T47D (cell line): Measurements from ENCODE around the gene AGAP2.

ENCODE experiments used
- DNase-seq, 2 experiments: peaks; one replicate each; pipeline versions ENCODE4 v3.0.0 to v3.0.0-alpha.2; 2011 to 2012; ENCODE audit warnings: low read depth in 1 of 2, low spot score in 1 of 2
- JUND ChIP-seq: IDR thresholded peaks from 2 replicates; pipeline ENCODE4 v1.6.1; 2012; ENCODE audit warnings: low read depth
- in situ Hi-C: cut with HindIII; loops from 2 replicates; pipeline ENCODE4 v1.10.0; 2016; ENCODE audit warnings: low sequenced_read_pairs, low pct_unique_long_range_greater_than_20kb

Gene AGAP2

DNA sequence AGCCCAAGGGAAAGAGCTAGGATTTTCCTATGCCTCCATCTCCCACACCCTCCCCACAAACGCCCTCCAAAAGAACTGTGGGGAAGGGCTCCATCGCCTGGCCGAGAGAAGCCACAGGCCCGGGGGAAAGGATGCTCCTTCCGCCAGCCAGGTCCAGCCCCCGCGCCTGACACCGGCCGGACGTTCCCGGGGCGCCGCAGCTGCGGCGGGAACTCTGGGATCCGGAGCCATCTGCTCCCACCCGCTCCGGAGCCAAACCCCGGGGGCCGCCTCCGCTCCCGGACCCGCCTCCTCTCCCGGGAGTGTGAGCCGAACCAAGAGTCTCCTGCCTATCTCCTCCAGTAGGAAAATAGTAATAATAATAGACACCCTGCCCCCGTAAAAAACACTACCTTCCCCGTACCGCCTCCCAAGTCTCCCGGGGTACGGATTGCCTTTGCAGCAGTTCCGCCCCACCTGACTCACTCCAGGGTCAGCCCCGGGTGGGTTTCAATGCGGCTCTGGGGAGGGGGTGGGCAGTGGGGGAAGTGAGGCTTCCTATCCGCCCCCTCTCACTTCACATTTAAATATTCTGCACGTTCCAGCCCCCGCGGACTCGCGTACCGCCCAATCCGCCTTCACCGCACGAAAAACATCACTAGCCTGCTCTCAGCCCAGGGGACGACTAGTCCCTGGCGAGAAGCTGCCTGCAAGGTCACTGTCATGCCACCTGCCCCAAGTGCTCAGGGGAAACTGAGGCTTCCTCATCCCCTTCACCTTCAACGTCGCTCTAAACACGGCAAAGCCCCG, 2.4 kb downstream of the AGAP2 start:
- in situ Hi-C loops: no loop called here
- peak; percentile 43 to 61 for DNase-seq
- TF ChIP-seq JUND: no peak

DNA sequence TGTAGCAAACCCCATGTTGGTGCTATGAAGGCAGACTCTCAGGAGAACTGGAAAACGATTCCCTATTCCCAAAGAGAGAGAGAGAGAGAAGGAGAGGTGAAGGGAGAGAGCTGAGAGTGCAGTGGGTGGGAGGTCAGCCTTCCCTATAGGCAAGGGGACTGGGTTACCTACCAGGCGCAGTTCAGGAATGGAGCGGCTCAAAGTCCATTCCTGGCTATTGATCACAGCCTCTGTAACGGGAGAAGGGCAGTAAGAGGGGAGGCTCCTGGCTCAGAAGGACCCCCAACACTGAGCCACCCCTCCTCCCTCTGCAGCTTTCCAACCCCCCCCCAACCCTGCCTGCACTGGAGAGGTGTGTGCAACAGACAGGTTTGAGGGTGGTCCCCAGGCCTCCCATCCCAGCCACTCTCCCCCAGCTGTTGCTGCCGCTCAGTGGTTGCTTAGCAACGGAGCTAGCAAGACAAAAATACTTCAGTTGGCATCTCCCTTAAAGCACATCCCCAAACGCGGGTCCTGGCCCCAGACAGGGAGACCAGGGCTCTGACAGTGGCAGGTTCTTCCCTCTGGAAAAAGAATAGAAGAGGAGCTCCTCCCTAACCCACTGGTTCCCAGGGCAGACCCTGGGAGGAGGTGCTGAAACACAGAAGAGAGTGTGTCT, 3.2 kb downstream of the AGAP2 start:
- TF ChIP-seq JUND: no peak
- DNase-seq: no peak
- in situ Hi-C loops: no loop called here

- in situ Hi-C loops: no loop called here
- no peak for TF ChIP-seq JUND
Measured at GRCh38 chr12:57734591-57734990, 4.0 kb downstream of the AGAP2 start.

DNA sequence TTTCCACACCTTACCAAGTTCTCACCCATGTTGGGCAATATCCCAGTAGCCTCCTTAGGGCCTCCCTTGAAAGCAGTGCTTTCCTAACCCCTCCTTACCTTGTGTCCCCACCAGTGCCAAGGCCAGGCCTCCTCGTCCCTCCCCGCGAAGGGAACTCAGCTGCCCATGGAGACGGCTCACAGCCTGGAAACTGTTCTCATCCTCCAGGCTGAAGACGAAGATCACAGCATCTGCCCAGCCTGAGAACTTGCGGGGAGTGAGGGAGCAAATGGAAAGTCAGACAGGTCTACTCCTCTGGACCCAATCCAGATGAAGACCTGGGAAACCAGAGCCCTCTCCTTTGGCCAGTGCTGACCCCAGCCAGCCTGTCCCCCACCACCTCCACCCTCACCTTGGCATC, 4.6 kb downstream of the AGAP2 start:
- no peak for TF ChIP-seq JUND
- in situ Hi-C loops: no loop called here
- DNase-seq: no peak

More at GRCh38 chr12:57734591-57734990, 4.0 kb downstream of the AGAP2 start:
- no peak for DNase-seq

DNA sequence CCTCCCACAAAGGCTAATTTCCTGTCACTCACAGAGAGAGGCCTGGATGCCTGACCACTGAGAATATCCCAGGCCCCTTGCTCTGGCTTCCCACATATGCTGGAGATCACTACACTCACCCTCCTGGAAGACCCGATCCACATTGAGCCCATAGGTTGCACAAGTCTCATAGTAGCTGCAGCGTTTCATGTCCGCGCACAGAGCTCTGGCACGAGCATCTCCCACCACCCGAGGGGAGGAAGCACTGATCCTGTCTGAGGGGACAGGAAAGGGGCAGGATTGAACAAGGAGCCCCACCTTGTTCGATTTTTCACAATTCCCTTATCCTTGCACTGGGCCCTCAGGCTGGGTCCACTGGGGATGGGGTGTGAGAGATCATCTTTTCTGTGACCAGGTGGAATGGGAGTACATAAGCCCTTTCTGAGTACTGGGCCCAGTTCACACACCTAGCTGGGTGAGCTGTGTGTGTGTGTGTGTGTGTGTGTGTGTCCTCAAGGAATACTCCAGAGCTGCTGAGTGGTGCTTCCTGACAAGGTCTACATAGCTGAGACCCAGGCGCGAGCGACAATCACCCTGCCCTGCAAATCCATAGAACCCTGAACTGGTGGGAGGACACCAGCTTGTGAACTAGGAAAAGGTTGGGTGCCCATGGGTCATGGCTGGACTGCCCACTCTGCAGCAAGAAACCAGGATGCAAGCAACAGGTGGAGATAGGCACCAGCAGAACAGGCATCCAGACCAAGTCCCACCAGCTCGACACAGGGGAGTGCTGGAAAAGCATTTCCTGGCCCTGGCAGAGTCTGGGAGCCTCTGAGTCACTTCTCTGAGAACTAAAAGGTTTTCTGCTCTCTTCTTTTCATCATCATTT, 5.6 kb downstream of the AGAP2 start:
- no peak for DNase-seq
- no peak for TF ChIP-seq JUND
- in situ Hi-C loops: no loop called here

DNA sequence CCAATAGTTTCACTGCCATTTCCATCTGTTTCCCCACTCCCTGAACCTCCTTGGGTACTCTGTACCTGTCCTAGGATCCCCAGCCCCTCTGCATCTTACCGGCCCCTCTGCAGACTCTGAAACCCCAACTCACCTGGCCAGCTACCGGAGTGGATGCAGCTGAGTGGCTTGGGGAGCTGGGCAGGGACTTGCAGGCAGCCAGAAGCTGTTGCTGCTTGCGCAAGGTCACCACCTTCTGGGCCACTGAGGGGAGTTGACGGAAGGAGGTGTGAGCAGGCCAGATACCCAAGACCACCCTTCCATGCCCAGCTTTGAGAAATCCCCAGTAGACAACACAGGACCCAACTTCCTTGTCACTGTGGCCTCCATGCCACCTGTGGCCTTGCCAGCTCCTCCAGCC, 6.3 kb downstream of the AGAP2 start:
- no peak for TF ChIP-seq JUND
- DNase-seq: no peak

DNA sequence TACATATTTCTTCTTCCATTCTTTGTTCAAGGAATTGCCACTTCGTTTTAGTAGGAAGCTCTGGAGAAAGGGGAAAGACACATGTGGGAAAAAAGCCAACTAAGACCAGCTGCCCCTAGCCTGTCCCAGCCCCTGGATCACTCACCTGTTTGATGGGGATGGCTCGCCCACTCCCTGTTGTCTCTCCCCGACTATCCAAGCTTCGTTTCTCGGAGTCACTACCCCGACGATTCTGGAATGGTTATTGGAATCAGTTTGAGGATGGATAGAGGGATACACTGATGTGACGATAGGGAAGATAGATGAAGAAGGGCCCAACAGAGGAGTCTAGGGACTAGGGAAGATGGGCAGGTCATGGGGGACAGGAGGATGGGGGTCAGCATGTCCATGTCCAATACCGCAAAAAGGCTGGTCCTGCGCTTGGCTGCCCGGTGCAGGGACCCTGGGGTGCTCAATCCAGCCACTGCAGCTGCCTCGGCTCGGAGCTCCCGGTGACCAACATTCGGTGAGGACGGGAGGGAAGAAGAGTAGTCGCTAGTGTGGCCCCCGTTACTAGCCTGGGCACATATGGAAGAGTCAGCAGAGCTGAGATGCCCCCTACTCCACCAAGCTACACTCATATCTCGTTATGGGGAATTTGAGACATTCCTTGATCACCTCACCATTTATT, 7.0 kb downstream of the AGAP2 start:
- TF ChIP-seq JUND: no peak
- no peak for DNase-seq
- in situ Hi-C loops: no loop called here

More for the DNA sequence above, 6.3 kb downstream of the AGAP2 start:
- in situ Hi-C loops: no loop called here

DNA sequence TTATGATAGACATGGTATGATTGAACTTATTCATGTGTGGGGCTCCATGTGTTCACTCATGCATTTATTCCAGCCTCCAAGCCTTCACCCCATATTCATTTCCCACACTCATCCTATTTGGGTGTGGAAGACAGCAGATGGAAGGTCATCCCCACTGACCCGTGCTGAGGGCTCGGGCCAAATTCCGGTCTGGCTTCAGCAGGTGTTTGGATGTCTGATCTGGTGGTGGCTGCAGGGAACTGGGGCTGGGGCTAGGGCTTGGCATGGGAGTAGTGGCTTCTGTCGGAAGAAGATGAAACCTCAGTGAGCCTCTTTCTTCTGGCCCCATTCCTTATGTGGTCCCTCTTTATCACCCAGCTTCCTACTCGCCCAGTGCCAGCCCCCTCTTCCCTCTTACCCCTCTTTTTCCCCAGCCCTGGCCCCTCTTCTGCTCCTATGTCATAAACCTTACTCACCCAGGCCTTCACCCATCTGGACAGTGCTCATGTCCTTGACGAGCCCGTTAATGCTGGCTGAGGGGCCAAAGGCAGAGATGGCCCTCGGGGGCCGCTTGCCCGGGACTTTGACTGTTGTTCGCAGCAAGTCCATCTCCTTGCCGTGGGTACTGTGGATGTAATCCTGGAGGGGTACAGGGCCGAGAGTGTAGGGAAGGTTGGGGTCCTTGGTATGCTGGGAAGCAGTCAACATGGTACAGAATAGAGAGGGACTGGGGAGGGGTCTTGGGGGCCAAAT, 8.0 kb downstream of the AGAP2 start:
- no peak for TF ChIP-seq JUND
- in situ Hi-C loops: no loop called here
- no peak for DNase-seq

GRCh38 chr12:57729321-57729844, 9.2 kb downstream of the AGAP2 start:
- no peak for DNase-seq
- in situ Hi-C loops: no loop called here

DNA sequence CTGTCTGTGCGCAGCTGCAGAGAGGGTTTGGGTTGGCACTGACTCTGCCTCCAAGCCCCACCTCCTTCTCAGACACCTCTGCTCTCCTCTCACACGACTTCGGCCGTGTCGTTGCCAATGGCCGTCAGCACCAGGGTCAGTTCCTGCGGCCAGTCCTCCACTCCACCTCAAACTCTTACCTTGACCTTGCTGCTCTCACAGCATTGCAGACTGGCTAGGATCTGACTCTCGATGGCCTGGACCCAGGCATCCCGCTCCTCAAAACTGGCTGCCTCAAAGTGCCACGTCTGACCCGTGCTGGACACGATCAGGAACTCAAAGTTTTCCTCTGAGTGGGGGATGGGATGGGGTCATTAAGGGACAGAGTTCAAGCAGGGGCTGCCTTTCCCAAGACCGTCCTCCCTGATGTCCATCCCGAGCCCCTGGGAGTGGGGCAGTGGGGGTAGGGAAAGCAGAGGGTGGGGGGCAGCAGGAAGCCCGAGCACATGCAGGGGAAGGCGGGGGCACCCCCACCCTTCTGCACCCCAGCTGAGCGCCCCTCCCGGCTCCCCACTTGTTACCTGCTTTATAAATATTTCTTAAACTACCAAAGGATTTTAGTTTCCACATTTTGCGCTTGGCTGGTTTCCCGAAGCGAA, 10.7 kb downstream of the AGAP2 start:
- TF ChIP-seq JUND: no peak
- in situ Hi-C loops: no loop called here
- DNase-seq: peak in 1 of 2 experiments; percentile 72

More at GRCh38 chr12:57729321-57729844, 9.2 kb downstream of the AGAP2 start:
- no peak for TF ChIP-seq JUND
